Adrenal gland (tissue), 12 donors: ENCODE data around the gene VWA2. TPM values are rescaled to one million over a fixed set of nuclear protein-coding genes. Genes with fewer than 3 reads are reported as not detected.

ENCODE experiments used
- DNase-seq, 7 donors: peaks; one replicate each; pipeline ENCODE4 v3.0.0-alpha.2; 2019 to 2020
- H3K27ac ChIP-seq, 5 donors: fragments of 200-600 bp; sonication (generic) in 4 of 5; 1 replicate in 3 of 5; 2 replicates in 2 of 5; pipeline versions ENCODE4 v1.5.1 to v1.8.0; 2016 to 2020; ENCODE audit warnings: mild to moderate bottlenecking in 1 of 5
- H3K27me3 ChIP-seq: fragments of 200-600 bp; 2 replicates; pipeline ENCODE4 v1.8.0; 2021
- H3K36me3 ChIP-seq, 2 donors: fragments of 200-600 bp; replicated peaks in 1 of 2; 1 replicate in 1 of 2; 2 replicates in 1 of 2; pipeline versions ENCODE4 v1.5.1 to v1.8.0; 2018 to 2022
- H3K4me1 ChIP-seq, 2 donors: fragments of 200-600 bp; replicated peaks in 1 of 2; 1 replicate in 1 of 2; 2 replicates in 1 of 2; pipeline versions ENCODE4 v1.5.1 to v1.8.0; 2018 to 2021
- H3K4me3 ChIP-seq, 4 donors: fragments of 200-600 bp; sonication (generic) in 3 of 4; one replicate each; pipeline ENCODE4 v1.5.1; 2016 to 2018
- H3K9me3 ChIP-seq, 3 donors: fragments of 200-600 bp; sonication (generic) in 1 of 3; replicated peaks in 1 of 3; 1 replicate in 2 of 3; 2 replicates in 1 of 3; pipeline versions ENCODE4 v1.5.1 to v1.8.0; 2016 to 2021
- CTCF ChIP-seq, 6 experiments: fragments of 450-650 bp in 4 of 6; fragments of 200-600 bp in 2 of 6; sonication (generic) in 1 of 6; IDR thresholded peaks; 1 replicate in 5 of 6; 2 replicates in 1 of 6; pipeline versions ENCODE4 v1.5.1 to v1.8.0; 2016 to 2021; ENCODE audit warnings: antibody characterized with exemption in 6 of 6, mild to moderate bottlenecking in 2 of 6, moderate library complexity in 1 of 6
- POLR2A ChIP-seq, 2 donors: fragments of 450-650 bp; IDR thresholded peaks; one replicate each; pipeline ENCODE4 v1.6.1; 2017; ENCODE audit warnings: antibody characterized with exemption in 2 of 2, mild to moderate bottlenecking in 2 of 2, moderate library complexity in 1 of 2
- WGBS, 4 donors: extraction: QIAGEN DNeasy Blood & Tissue Kit in 2 of 4; methylation state at CpG; one replicate each; pipeline versions ENCODE4 v1.1.5 to v1.1.7; 2013 to 2017; 5-methylcytosine and 5-hydroxymethylcytosine counted together
- intact Hi-C, 2 donors: fragments of 100-400 bp; cut with DNase I; formaldehyde crosslinking; loops; one replicate each; pipeline versions ENCODE4 v1.14.1 to v1.15.0; 2022 to 2023
- polyA plus RNA-seq, 3 donors: library from polyadenylated mRNA; stranded (reverse); fragments of 200-250 nt in 2 of 3; fragments of 350-450 nt in 1 of 3; fragmentation: Illumina TruSeq in 1 of 3; extraction: RNeasy Lipid Tissue Mini Kit (QIAGEN cat#74804) in 1 of 3; gene quantifications; one replicate each; pipeline ENCODE4 v1.2.3, GENCODE V29; 2013 to 2014
- total RNA-seq, 9 donors: library from RNA; depleted of rRNA in 4 of 9; stranded (reverse); fragments of >200 nt in 4 of 9; fragments of 120-200 nt in 1 of 9; fragmentation: NEBNext Ultra II Directional in 1 of 9; extraction: Animal tissue kit (Norgen Biotek cat#: 25700) in 1 of 9; gene quantifications; one replicate each; pipeline versions ENCODE4 v1.1.0 to v1.2.4, GENCODE V29; 2013 to 2023
- donor health status: healthy with polysubstance abuse.
- donor health status: Bipolar disorder and iron deficiency.
- donor health status: DM: yes; HTN: yes; CAD: no.
- donor health status: DM: no; HTN: no; CAD: no.
- donor health status: DM: no; HTN: no; CAD: no.
- donor health status: DM: yes; HTN: yes; CAD: no.

Gene VWA2
- total and polyA plus RNA-seq, 12 donors: 0.15 TPM; not detected in 11

GRCh38 chr10:114285961-114286441 lies 46.9 kb downstream of the VWA2 start:
- TF ChIP-seq POLR2A (IDR thresholded peaks at IDR 0.05): no peak
- TF ChIP-seq CTCF (IDR thresholded peaks at IDR 0.05): no peak
- intact Hi-C loops: no loop called here
- 84 to 99% (median 90%) methylated on average over 11 to 31 of the region's 31 CpGs for WGBS, 4 donors
- Histone ChIP-seq H3K27ac (no peak overlapping the region), H3K9me3 (no peaks in the 10 kb centered on the region), H3K4me1 (no peaks in the 10 kb centered on the region), H3K36me3 (no peaks in the 10 kb centered on the region), H3K4me3 (no peak overlapping the region), H3K27me3 (peaks cover 7% of the 10 kb centered on the region)
- no peak for DNase-seq

GRCh38 chr10:114286921-114287320 lies 47.9 kb downstream of the VWA2 start:
- H3K27me3 ChIP-seq: no peaks in the 10 kb centered on the region
- 56 to 62% (median 58%) methylated on average over 7 to 8 of the region's 8 CpGs for WGBS, 4 donors
- H3K36me3 ChIP-seq: no peaks in the 10 kb centered on the region
- no peaks in the 10 kb centered on the region for H3K9me3 ChIP-seq
- H3K4me3 ChIP-seq: no peak overlapping the region
- TF ChIP-seq POLR2A (IDR thresholded peaks at IDR 0.05) (no peak), CTCF (IDR thresholded peaks at IDR 0.05) (no peak)
- H3K4me1 ChIP-seq: no peaks in the 10 kb centered on the region
- intact Hi-C loops: no loop called here
- no peak for DNase-seq
- no peak overlapping the region for H3K27ac ChIP-seq

GRCh38 chr10:114288424-114289095 lies 49.5 kb downstream of the VWA2 start:
- DNase-seq: no peak
- no peaks in the 10 kb centered on the region for H3K36me3 ChIP-seq
- intact Hi-C loops: no loop called here
- H3K9me3 ChIP-seq: no peaks in the 10 kb centered on the region
- H3K27ac ChIP-seq: no peak overlapping the region
- 40 to 74% (median 63%) methylated on average over 4 to 11 of the region's 11 CpGs for WGBS, 4 donors
- TF ChIP-seq CTCF (IDR thresholded peaks at IDR 0.05): no peak
- H3K4me3 ChIP-seq: no peak overlapping the region
- no peaks in the 10 kb centered on the region for H3K27me3 ChIP-seq
- H3K4me1 ChIP-seq: no peaks in the 10 kb centered on the region

- Histone ChIP-seq H3K27me3 (no peaks in the 10 kb centered on the region), H3K36me3 (no peaks in the 10 kb centered on the region), H3K4me1 (no peaks in the 10 kb centered on the region), H3K9me3 (no peaks in the 10 kb centered on the region), H3K27ac (no peak overlapping the region), H3K4me3 (no peak overlapping the region)
- DNase-seq: no peak
- intact Hi-C loops: no loop called here
- TF ChIP-seq CTCF (IDR thresholded peaks at IDR 0.05) (no peak), POLR2A (IDR thresholded peaks at IDR 0.05) (no peak)
- WGBS, 4 donors: 92 to 93% methylated on average over 16 of the region's 16 CpGs; no CpG with 5 or more reads in 2 of the 4 donors
Observed at GRCh38 chr10:114289096-114289436, 50.0 kb downstream of the VWA2 start.
